H1 (cell line): ENCODE measurements around the gene INSYN2A. TPM values are rescaled to one million over a fixed set of nuclear protein-coding genes. Genes with fewer than 3 reads are reported as not detected.

Experiments used
- CTCF ChIA-PET: fragments of 300-600 bp; sonication (Branson Sonifier 250); formaldehyde crosslinking; loops from one replicate; lab custom pipeline; 2021; ENCODE audit not compliant: partially characterized antibody; lab: Charles Lee
- POLR2A ChIA-PET: fragments of 300-600 bp; sonication (Branson Sonifier 250); formaldehyde crosslinking; loops from one replicate; lab custom pipeline; 2021; ENCODE audit warnings: inconsistent platforms; ENCODE audit not compliant: partially characterized antibody; lab: Charles Lee
- DNase-seq, 2 experiments: peaks; one replicate each; pipeline versions ENCODE4 v3.0.0 to v3.0.0-alpha.2; 2010 to 2022; ENCODE audit warnings: low spot score in 2 of 2, low read depth in 1 of 2, mixed read lengths in 1 of 2
- FAIRE-seq: peaks from 2 replicates; lab custom pipeline; 2011; peaks lifted over from hg19 to GRCh38; lab: Jason Lieb, UNC
- H2AFZ ChIP-seq: 2 replicates; pipeline ENCODE4 v1.8.1; 2012; ENCODE audit warnings: low read length, inconsistent platforms
- H2AK5ac ChIP-seq: 2 replicates; pipeline ENCODE4 v1.6.1; 2013; ENCODE audit warnings: low read depth, low read length
- H2BK120ac ChIP-seq: replicated peaks from 2 replicates; pipeline ENCODE3; 2013; ENCODE audit warnings: low read depth, low read length, inconsistent platforms
- H2BK12ac ChIP-seq: 2 replicates; pipeline ENCODE4 v1.6.1; 2013; ENCODE audit warnings: low read depth, low read length
- H2BK15ac ChIP-seq: 2 replicates; pipeline ENCODE4 v1.6.1; 2013; ENCODE audit warnings: low read length
- H2BK20ac ChIP-seq: 2 replicates; pipeline ENCODE4 v1.6.1; 2013; ENCODE audit warnings: low read length
- H2BK5ac ChIP-seq: 2 replicates; pipeline ENCODE4 v1.6.1; 2013; ENCODE audit warnings: low read depth, low read length
- H3K14ac ChIP-seq: 2 replicates; pipeline ENCODE4 v1.6.1; 2013; ENCODE audit warnings: inconsistent platforms; ENCODE audit not compliant: insufficient read length
- H3K18ac ChIP-seq: 2 replicates; pipeline ENCODE4 v1.6.1; 2013; ENCODE audit warnings: low read length; ENCODE audit errors: extremely low read depth
- H3K23ac ChIP-seq: 2 replicates; pipeline ENCODE4 v1.6.1; 2013; ENCODE audit warnings: inconsistent platforms; ENCODE audit not compliant: insufficient read length
- H3K23me2 ChIP-seq: 2 replicates; pipeline ENCODE4 v1.6.1; 2013; ENCODE audit warnings: low read depth, low read length
- H3K27ac ChIP-seq: 2 replicates; pipeline ENCODE4 v1.6.1; 2011; ENCODE audit warnings: low read depth, low read length, inconsistent platforms
- H3K27me3 ChIP-seq, 4 experiments: replicated peaks in 1 of 4; 1 replicate in 1 of 4; 2 replicates in 3 of 4; pipeline versions ENCODE4 v1.6.1 to v1.8.1; 2011 to 2013; ENCODE audit warnings: low read length in 3 of 4, mild to moderate bottlenecking in 3 of 4, inconsistent platforms in 2 of 4, mixed read lengths in 2 of 4, moderate library complexity in 1 of 4; ENCODE audit not compliant: control insufficient read depth in 3 of 4, insufficient read depth in 3 of 4; ENCODE audit errors: extremely low read depth in 1 of 4
- H3K36me3 ChIP-seq, 4 experiments: 2 replicates each; pipeline versions ENCODE4 v1.6.1 to v1.8.1; 2011 to 2013; ENCODE audit warnings: mild to moderate bottlenecking in 4 of 4, low read length in 3 of 4, moderate library complexity in 2 of 4, control low read depth in 1 of 4, inconsistent platforms in 1 of 4; ENCODE audit not compliant: insufficient read depth in 4 of 4, control insufficient read depth in 2 of 4
- H3K4ac ChIP-seq: replicated peaks from 2 replicates; pipeline ENCODE3; 2013; ENCODE audit warnings: low read length, low read depth, mixed read lengths, inconsistent platforms; ENCODE audit not compliant: insufficient read length
- H3K4me1 ChIP-seq, 4 experiments: replicated peaks in 1 of 4; 1 replicate in 1 of 4; 2 replicates in 3 of 4; pipeline versions ENCODE4 v1.6.1 to v1.8.1; 2011 to 2013; ENCODE audit warnings: low read length in 3 of 4, inconsistent platforms in 2 of 4, mixed read lengths in 1 of 4; ENCODE audit not compliant: insufficient read depth in 4 of 4, control insufficient read depth in 3 of 4
- H3K4me2 ChIP-seq, 2 experiments: 2 replicates each; pipeline versions ENCODE4 v1.6.1 to v1.8.1; 2011 to 2013; ENCODE audit warnings: low read depth in 2 of 2, low read length in 2 of 2, control low read depth in 1 of 2, inconsistent platforms in 1 of 2, mild to moderate bottlenecking in 1 of 2; ENCODE audit not compliant: insufficient read depth in 1 of 2
- H3K4me3 ChIP-seq, 4 experiments: fragments of 200-600, 300-600 bp in 1 of 4; sonication (generic), shearing (Covaris generic), sonication (Bioruptor Twin) in 1 of 4; 2 replicates each; pipeline versions ENCODE4 v1.5.1 to v1.8.1; 2011 to 2016; ENCODE audit warnings: low read length in 4 of 4, low read depth in 3 of 4, control low read depth in 2 of 4, inconsistent platforms in 2 of 4, mild to moderate bottlenecking in 2 of 4, mixed read lengths in 1 of 4, moderate library complexity in 1 of 4; ENCODE audit not compliant: insufficient read depth in 2 of 4; ENCODE audit errors: extremely low read depth in 1 of 4
- H3K56ac ChIP-seq: replicated peaks from 2 replicates; pipeline ENCODE3; 2013; ENCODE audit warnings: low read depth, mild to moderate bottlenecking, mixed read lengths, low read length, inconsistent platforms; ENCODE audit not compliant: insufficient read length
- H3K79me1 ChIP-seq: 2 replicates; pipeline ENCODE4 v1.6.1; 2013; ENCODE audit warnings: low read depth, low read length, control low read depth
- H3K79me2 ChIP-seq, 2 experiments: 2 replicates each; pipeline versions ENCODE4 v1.6.1 to v1.8.1; 2012 to 2013; ENCODE audit warnings: low read length in 2 of 2, mild to moderate bottlenecking in 2 of 2, inconsistent platforms in 1 of 2; ENCODE audit not compliant: insufficient read depth in 2 of 2, control insufficient read depth in 1 of 2
- H3K9ac ChIP-seq, 4 experiments: replicated peaks in 1 of 4; 1 replicate in 1 of 4; 2 replicates in 3 of 4; pipeline versions ENCODE4 v1.6.1 to v1.8.1; 2011 to 2013; ENCODE audit warnings: low read depth in 3 of 4, low read length in 3 of 4, control low read depth in 2 of 4, mild to moderate bottlenecking in 2 of 4, moderate library complexity in 2 of 4, inconsistent platforms in 1 of 4; ENCODE audit errors: extremely low read depth in 1 of 4
- H3K9me3 ChIP-seq, 2 experiments: 2 replicates each; pipeline versions ENCODE4 v1.6.1 to v1.8.1; 2012 to 2013; ENCODE audit warnings: mild to moderate bottlenecking in 2 of 2, moderate library complexity in 2 of 2, control low read depth in 1 of 2, inconsistent platforms in 1 of 2, low read depth in 1 of 2, low read length in 1 of 2, mixed read lengths in 1 of 2; ENCODE audit not compliant: insufficient read depth in 2 of 2
- H4K20me1 ChIP-seq, 2 experiments: replicated peaks in 1 of 2; 2 replicates each; pipeline versions ENCODE3 to v1.8.1; 2011 to 2013; ENCODE audit warnings: inconsistent platforms in 2 of 2, low read length in 2 of 2, mild to moderate bottlenecking in 1 of 2; ENCODE audit not compliant: insufficient read depth in 2 of 2, control insufficient read depth in 1 of 2
- H4K5ac ChIP-seq: 2 replicates; pipeline ENCODE4 v1.6.1; 2013; ENCODE audit warnings: low read length, low read depth, mixed read lengths, inconsistent platforms; ENCODE audit not compliant: insufficient read length
- H4K8ac ChIP-seq: 2 replicates; pipeline ENCODE4 v1.8.0; 2013; ENCODE audit warnings: mild to moderate bottlenecking, moderate library complexity, low read length, inconsistent platforms; ENCODE audit not compliant: insufficient read depth; ENCODE audit errors: extremely low read depth
- H4K91ac ChIP-seq: replicated peaks from 2 replicates; pipeline ENCODE3; 2013; ENCODE audit warnings: low read length, mixed read lengths, inconsistent platforms; ENCODE audit not compliant: insufficient read length
- BCL11A ChIP-seq, 2 experiments: IDR thresholded peaks; one replicate each; pipeline ENCODE4 v1.6.1; 2011; ENCODE audit warnings: low read depth in 2 of 2, low read length in 2 of 2, mild to moderate bottlenecking in 2 of 2
- BRCA1 ChIP-seq: IDR thresholded peaks from 2 replicates; pipeline ENCODE4 v1.6.1; 2012; ENCODE audit warnings: low read depth, low read length, improper control_type of control experiment
- RNF2 ChIP-seq: fragments of 200-900, 300-1000 bp; sonication (generic); IDR thresholded peaks from 2 replicates; pipeline ENCODE4 v1.7.1; 2016; ENCODE audit warnings: borderline replicate concordance, low read depth, mild to moderate bottlenecking, antibody characterized with exemption, low read length; ENCODE audit not compliant: poor library complexity, severe bottlenecking; ENCODE audit errors: missing control alignments
- SIX5 ChIP-seq: IDR thresholded peaks from 2 replicates; pipeline ENCODE4 v1.6.1; 2011; ENCODE audit warnings: mild to moderate bottlenecking, low read depth, low read length
- WGBS, 2 experiments: shearing (Covaris generic) in 1 of 2; methylation state at CpG; one replicate each; pipeline versions ENCODE4 v1.1.6 to v1.1.7; 2013 to 2015; ENCODE audit warnings: low lambda C conversion rate in 2 of 2, mixed read lengths in 2 of 2, inconsistent platforms in 1 of 2, low coverage in 1 of 2, missing lambda C conversion rate in 1 of 2; ENCODE audit not compliant: insufficient replicate concordance in 2 of 2, insufficient coverage in 1 of 2, insufficient read length in 1 of 2; ENCODE audit errors: extremely low coverage in 1 of 2, missing lambda C conversion rate in 1 of 2; 5-methylcytosine and 5-hydroxymethylcytosine counted together
- polyA plus RNA-seq, 7 experiments: library from polyadenylated mRNA; depleted of rRNA in 3 of 7; stranded (reverse) in 5 of 7; unstranded in 2 of 7; fragments of >200 nt in 5 of 7; fragments of 200-250 nt in 2 of 7; gene quantifications; 1 replicate in 5 of 7; 2 replicates in 1 of 7; 4 replicates in 1 of 7; pipeline versions ENCODE4 v1.2.1 to v1.2.3, GENCODE V29; 2011 to 2013; ENCODE audit warnings: missing spikeins in 2 of 7, mixed read lengths in 2 of 7
- total RNA-seq: library from RNA; stranded (reverse); fragmentation: NEBNext Ultra II Directional; extraction: Animal tissue kit (Norgen Biotek cat#: 25700); gene quantifications from 2 replicates; pipeline ENCODE4 v1.2.1, GENCODE V29; 2021
- TF ChIP-seq, protein P1 (sequence below): IDR thresholded peaks from 2 replicates; pipeline ENCODE4 v1.6.1; 2012; ENCODE audit warnings: inconsistent platforms

Gene INSYN2A
- total and polyA plus RNA-seq, 2 of the 8 experiments (the other 6 are each of a cell fraction or from before 2014, with no cell fraction given), result 0.11 to 0.19 TPM

DNA sequence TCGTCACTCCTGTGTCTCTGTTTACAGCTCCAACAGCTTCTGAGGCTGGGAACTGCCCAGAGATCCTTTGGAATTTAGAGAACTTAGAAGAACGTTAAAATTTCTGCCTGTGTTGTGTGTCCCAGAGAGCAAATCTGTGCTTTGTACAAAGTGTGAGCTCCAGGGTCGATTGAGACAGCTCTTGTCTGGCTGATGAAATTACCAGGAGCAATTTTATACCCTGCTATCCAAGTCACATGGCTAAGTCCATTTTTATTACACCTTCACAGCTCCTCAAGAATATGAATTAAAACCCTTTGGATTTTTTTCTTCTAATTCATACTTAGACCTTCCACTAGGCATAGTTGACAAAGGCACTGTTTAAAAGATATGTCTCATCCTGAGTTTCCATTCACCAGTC, 46.5 kb upstream of the INSYN2A start:
- Histone ChIP-seq H3K23me2 (no peaks in the 10 kb centered on the region), H3K14ac (no peak overlapping the region), H3K9ac (no peak overlapping the region), H3K27ac (no peak overlapping the region), H3K9me3 (no peaks in the 10 kb centered on the region), H3K27me3 (no peaks in the 10 kb centered on the region), H3K79me2 (no peaks in the 10 kb centered on the region), H3K23ac (no peak overlapping the region), H4K5ac (no peak overlapping the region), H2AK5ac (no peak overlapping the region), H3K4ac (no peak overlapping the region), H2BK20ac (no peak overlapping the region), H4K20me1 (peaks cover 2 to 3% of the 10 kb centered on the region in 2 experiments), H3K79me1 (no peaks in the 10 kb centered on the region), H2BK5ac (no peak overlapping the region), H2BK12ac (no peak overlapping the region), H3K4me2 (no peak overlapping the region), H4K8ac (no peak overlapping the region), H2AFZ (no peak overlapping the region), H4K91ac (no peak overlapping the region), H3K4me3 (no peak overlapping the region), H2BK15ac (no peak overlapping the region), H3K36me3 (no peaks in the 10 kb centered on the region), H2BK120ac (no peak overlapping the region), H3K18ac (no peak overlapping the region), H3K56ac (no peak overlapping the region), H3K4me1 (no peaks in the 10 kb centered on the region)
- FAIRE-seq (no peak), DNase-seq (no peak)
- 97% methylated on average over 3 of the region's 3 CpGs; no CpG with 5 or more reads in 1 of the 2 experiments for WGBS, 2 experiments
- ChIA-PET CTCF (interaction anchor here (0.6 to 1.9 kb wide), 15 partner anchors 14 to 790 kb away, joined by 3 to 6 read pairs (median 4); no protein-coding TSS in a partner anchor), POLR2A (no interaction called here)
- no peak for TF ChIP-seq BRCA1
- TF ChIP-seq RNF2, result no peak
- no peak for TF ChIP-seq SIX5
- TF ChIP-seq BCL11A (IDR thresholded peaks at IDR 0.05; ENCODE audit: low read depth in 2 of 2, low read length in 2 of 2), result no peak
- TF ChIP-seq, protein P1, sequence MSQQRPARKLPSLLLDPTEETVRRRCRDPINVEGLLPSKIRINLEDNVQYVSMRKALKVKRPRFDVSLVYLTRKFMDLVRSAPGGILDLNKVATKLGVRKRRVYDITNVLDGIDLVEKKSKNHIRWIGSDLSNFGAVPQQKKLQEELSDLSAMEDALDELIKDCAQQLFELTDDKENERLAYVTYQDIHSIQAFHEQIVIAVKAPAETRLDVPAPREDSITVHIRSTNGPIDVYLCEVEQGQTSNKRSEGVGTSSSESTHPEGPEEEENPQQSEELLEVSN, result no peak
